ACHN (cell line): ENCODE data around the gene TPGS1.

ENCODE experiments used
- DNase-seq: peaks from one replicate; pipeline ENCODE4 v3.0.0-alpha.2; 2015
- in situ Hi-C: cut with HindIII; loops from 2 replicates; pipeline ENCODE4 v1.10.0; 2017; ENCODE audit warnings: low sequenced_read_pairs, low pct_ligation_motif_present, low pct_unique_long_range_greater_than_20kb

TPGS1 gene, protein sequence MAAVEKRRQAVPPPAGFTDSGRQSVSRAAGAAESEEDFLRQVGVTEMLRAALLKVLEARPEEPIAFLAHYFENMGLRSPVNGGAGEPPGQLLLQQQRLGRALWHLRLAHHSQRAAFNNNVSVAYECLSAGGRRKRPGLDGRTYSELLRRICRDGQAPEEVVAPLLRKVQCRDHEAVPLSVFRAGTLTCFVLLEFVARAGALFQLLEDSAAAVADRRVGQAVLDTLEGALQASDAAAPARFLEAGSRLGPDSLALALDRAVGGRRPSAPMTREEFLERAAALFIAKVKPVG

DNA sequence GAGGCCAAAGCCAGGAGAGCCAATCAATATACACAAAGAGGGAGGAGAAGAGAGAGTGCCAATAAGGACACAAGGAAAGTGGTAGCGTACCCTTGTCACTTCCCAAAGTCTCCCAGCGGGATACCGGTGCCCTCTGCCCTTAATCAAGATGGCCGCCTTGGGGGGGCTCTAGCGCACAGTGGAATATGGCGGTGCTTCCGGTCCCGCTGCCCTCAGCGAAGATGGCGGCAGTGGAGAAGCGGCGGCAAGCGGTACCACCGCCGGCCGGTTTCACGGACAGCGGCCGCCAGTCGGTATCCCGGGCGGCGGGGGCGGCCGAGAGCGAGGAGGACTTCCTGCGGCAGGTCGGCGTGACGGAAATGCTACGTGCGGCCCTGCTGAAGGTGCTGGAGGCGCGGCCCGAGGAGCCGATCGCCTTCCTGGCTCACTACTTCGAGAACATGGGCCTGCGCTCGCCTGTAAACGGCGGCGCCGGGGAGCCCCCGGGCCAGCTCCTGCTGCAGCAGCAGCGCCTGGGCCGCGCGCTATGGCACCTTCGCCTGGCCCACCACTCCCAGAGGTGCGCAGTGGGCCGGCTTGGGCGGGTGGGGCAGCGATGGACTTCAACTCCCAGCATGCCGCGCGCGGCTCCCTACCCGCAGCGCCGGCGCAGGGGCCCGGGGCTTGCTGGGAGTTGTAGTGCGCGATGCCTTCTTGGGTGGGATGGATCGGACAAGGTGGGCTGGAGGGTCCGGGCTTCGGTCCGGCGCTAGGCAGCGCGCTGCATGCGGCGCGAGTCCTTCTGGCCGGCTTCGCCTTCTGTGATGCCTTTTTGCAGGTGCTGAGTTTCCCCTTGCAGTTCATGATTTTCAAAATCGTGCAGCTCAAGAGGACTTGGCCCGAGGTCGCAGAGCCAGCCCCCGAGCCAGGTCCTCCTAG is at the start of gene TPGS1:
TPGS1 (plus strand) TSS at position 212 of the 918 bp plus-strand sequence; CDS start at position 222, 10 bp downstream.
- in situ Hi-C loops: no loop called here
- DNase-seq: peak; percentile 66

DNA sequence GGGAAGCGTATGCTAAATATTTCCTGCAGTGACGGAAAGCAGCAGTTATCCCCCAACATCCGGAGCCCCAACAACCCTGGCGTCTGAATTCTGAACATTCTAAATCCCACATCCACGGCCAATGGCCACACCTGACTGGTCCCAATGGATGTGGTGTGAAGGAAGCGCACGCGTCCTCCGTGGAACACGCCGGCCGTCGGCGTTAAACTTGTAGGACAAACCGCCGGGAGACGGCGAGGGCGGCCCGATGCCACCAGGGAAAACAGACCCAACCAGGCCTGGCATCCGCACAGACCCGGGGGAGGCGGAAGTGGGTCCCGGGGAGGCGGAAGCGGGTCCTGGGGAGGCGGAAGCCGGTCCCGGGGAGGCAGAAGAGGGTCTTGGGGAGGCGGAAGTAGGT is 49.7 kb upstream of the TPGS1 start:
- in situ Hi-C loops: no loop called here
- DNase-seq: no peak

DNA sequence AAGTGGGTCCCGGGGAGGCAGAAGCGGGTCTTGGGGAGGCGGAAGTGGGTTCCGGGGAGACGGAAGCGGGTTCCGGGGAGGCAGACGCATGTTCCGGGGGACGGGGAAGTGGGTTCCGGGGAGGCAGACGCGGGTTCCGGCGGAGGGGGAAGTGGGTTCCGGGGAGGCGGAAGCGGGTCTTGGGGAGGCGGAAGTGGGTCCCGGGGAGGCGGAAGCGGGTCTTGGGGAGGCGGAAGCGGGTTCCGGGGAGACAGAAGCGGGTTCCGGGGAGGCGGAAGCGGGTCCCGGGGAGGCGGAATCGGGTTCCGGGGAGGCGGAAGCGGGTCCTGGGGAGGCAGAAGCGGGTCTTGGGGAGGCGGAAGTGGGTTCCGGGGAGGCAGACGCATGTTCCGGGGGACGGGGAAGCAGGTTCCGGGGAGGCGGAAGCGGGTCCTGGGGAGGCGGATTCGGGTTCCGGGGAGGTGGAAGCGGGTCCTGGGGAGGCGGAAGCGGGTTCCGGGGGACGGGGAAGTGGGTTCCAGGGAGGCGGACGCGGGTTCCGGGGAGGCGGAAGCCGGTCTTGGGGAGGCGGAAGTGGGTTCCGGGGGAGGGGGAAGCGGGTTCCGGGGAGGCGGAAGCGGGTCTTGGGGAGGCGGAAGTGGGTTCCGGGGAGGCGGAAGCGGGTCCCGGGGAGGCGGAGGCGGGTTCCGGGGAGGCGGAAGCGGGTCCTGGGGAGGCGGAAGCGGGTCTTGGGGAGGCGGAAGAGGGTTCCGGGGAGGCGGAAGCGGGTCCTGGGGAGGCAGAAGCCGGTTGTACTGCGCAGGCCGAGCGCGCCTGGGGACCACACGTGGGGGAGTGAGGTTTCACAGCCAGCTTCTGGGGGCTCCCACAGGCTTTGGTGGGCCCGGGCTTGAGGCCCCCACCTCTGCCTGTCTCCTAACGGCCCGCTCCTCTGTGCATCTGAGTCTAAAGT is 48.9 kb upstream of the TPGS1 start:
- in situ Hi-C loops: no loop called here
- no peak for DNase-seq

DNA sequence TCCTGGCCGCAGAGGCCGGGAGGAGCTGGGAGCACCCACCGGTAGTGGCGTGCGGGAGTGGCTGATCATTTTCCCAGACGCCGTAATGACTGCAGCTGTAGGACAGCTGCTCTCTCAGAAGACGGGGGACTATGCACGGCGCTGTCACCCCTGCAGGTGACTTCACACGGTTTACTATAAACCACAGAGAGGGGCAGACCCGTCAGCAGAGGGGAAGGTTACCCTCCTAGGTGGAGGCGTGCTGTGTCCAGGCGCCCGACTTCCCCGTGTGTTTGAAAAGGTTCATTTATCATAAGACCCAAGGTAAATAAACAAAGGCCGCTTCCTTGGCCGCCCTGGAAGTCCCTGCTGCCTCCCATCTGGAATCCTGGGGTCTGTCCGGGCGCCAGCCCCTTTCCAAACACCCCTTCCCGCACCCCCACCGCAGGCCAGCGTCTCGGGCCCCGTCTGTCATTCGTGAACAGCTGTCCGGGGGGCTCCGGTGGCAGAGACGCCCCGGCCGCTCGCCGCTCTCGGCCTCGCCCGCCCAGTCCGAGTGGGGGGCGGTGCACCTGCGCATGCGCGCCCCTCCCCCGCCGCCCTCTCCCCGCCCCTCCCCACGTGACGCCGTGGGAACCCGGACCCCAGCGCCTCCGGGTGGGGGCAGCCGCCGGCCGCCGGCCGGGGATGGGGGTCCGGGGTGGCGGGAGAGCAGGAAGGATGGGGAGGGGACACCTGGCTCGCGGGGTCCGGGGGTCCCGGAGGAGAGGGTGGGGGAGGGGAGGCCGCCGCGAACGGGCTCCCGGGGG is 47.4 kb upstream of the TPGS1 start:
- in situ Hi-C loops: no loop called here

DNA sequence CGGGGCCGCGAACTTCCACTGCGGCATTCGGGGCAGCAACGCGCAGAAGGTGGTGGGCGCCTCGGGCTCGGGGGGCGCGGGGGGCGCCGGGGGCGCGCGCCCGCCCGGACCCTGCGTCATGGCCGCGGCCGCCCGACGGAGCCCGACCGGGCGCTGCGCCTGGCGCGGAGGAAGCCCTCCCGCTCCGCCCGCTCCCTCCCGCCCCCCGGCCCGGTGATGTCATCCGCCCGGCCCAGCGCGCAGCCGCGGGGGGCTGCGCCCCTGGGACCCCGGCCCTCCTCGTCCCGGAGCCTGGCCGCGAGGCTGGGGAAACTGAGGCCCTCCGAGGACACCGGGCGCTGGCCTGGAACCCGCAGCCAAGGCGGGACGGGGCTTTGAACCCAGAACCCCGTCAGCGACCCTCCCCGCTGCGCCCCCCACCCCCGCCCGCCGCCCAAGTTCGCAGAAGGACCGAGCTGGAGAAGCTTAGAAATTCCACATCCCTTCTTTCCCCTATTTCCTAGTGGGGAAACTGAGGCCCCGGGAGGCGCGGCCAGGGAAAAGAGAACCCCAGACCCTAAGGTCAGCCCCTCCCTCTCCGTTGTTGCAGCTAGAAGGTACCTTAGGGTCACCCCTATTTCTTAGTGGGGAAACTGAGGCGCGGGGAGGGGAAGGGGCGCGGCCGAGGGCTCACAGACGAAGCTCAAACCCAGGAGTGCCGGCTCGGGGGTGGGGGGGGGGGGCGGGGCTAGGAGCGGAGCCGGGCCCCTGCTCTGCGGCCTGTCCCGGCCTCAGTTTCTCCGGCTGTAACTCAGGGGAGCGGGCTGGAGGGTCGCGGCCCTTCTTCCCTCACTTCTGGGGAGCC is 46.2 kb upstream of the TPGS1 start, which contains the start of gene SHC2:
SHC2 (minus strand) TSS at position 157 of the 844 bp plus-strand sequence; CDS start at position 120, 37 bp downstream.
- in situ Hi-C loops: no loop called here
- DNase-seq: no peak

More for the DNA sequence above, 47.4 kb upstream of the TPGS1 start:
- DNase-seq: no peak

DNA sequence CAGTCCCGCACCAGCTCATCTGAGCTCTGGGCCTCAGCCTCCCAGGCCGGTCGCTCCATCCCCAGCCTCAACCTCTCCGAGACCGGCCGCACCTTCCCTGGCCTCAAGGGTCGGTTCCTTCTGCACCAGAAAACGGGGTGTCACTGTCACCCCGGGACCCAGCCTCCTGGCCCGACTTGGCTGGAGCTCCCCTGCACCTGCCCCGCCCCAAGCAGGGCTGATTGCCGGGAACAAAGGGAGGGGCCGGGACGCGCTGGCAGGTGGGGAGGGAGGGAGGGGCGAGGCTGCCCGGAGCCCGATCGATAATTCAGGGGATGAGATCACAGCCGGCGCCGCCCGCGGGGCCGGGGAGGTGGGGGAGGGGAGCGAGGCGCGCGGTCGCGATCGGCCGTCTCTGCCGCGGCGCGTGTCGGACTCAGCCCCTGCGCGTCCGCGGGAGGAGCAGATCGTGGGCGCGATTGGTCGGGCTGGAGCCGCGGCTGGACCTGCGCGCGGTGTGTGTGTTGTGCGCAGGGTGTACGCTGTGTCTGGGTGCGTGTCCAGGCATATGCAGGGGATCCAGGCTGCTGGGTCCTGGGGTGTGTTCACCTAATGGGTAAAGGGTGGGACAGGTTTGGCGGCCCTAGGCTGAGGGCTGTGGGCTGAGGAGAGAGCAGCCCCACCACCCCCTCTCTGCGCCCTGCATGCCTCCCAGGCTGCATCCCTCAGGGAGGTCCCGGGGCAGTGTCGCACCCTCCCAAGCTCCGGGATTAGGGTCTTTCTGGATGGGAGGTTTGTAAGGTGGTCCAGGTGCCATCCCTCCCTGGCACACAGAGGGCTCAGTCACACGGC is 45.4 kb upstream of the TPGS1 start:
- no peak for DNase-seq
- in situ Hi-C loops: no loop called here

DNA sequence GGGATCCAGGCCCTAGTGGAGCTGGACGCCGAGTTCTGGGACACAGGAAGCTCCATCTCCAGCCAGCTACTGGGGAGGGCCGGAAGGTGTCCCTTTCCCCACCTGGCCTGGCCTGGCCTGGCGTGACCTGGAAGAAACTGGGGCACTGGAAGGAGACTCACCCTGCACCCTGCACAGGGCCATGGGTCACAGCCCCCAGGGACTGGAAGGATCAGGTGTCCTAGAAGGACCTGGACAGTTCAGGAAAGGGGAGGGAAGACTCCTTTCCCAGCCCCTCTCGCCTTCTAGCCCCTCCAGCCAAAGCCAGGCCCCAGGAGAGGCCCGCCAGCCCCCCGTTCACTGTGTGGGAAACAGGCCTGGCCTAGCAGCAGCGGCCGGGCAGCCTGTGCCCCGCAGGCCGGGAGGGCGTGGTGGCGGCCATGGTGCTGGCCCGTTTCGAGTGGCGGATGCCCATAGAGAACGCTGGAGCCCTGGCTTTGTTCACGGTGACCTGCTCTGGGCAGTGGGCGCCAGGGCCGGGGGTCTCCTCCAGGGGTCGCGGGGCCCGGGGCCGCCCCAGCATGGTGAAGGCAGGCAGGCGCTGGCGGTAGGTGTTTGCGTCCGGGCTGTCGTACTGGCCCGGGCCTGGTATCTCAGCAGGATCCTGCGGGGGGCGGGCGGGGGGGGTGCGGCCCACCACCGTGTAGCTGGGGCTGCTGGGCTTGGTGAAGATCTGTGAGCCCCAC is 43.7 kb upstream of the TPGS1 start:
- no peak for DNase-seq
- in situ Hi-C loops: no loop called here

DNA sequence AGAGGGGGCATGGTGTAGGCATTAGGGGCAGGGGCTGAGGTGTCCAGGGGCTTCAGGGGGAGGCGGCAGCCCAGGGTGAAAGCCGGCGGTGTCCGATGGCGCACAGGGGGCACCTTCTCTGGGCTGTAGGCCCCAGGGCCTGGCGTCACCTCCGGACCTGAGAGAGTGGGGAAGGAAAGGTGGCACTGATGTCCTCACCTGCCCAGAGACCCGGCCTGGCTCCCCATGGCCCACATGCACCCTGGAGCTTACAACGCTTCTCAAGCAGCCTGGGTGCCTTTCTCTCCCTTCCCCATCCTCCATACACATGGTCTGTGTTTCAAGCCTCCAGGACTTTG is 43.1 kb upstream of the TPGS1 start:
- in situ Hi-C loops: no loop called here
- DNase-seq: no peak

DNA sequence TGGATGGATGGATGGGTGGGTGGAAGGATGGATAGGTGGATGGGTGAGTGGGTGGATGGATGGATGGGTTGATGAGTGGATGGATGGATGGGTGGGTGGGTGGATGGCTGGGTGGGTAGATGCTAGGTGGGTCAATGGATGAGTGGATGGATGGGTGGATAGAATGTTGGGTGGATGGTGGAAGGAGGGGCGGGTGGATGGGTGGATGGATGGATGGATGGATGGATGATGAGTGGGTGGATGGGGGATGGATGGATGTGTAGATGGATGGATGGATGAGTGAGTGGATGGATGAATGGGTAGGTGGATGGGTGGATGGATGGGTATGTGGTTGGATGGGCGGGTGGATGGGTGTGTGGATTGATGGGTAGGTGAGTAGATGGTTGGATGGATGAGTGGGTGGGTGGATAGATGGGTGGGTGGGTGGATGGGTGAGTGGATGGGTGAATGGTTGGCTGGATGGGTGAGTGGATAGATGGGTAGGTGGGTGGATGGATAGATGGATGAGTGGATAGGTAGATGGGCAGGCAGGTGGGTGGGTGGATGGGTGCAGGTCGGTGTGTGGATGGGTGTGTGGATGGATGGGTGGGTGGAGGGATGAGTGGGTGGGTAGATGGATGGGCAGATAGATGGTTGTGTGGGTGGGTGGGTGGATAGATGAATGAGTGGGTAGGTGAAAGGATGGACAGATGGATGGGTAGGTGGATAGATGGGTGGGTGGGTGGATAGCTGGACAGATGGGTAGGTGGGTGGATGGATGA is 42.1 kb upstream of the TPGS1 start:
- no peak for DNase-seq
- in situ Hi-C loops: no loop called here

DNA sequence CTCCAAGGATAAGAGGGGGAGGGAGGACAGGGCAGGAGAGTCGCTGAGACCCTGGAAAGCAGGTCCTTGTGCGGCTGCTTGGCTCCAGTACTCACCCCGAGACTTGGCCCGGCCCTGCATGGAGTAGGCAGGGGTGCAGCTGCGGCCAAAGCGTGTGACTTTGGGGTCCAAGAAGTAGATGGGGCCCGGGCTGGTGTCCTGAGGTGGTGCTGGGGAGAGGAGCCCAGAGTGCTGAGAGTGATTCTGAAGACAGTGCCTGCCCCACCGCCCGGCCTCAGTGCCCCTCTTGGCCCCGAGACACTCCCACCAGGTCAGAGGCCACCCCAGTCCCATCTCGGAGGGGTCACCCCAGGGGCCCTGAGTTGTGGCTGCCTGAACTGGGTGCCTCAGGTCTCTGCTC is 39.7 kb upstream of the TPGS1 start:
- no peak for DNase-seq
- in situ Hi-C loops: no loop called here

DNA sequence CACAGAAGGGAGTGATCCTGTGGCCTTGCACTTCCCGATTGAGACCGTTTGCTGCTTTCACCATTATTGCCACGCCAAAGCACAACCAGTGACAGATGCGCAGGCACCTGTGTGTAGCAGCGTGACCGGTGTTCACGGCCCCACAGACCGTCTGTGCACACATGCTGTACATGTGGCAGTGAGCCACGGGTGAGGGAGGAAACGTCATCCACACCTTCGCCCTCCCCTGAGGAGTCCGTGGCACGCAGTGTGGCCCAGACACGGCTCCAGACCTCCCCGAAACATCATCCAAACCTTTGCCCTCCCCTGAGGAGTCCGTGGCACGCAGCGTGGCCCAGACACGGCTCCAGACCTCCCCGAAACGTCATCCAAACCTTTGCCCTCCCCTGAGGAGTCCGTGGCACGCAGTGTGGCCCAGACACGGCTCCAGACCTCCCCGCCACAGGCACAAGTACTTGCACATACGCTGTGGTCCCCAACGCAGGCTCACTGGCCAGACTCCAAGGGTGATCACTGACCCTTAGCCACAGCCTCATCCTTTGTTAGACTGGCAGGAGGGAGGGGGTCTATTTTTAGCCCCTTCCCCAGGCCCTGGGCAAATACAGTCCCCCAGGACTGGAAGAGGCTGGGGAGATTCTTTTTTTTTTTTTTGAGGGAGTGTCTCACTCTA is 38.6 kb upstream of the TPGS1 start:
- in situ Hi-C loops: no loop called here
- no peak for DNase-seq

DNA sequence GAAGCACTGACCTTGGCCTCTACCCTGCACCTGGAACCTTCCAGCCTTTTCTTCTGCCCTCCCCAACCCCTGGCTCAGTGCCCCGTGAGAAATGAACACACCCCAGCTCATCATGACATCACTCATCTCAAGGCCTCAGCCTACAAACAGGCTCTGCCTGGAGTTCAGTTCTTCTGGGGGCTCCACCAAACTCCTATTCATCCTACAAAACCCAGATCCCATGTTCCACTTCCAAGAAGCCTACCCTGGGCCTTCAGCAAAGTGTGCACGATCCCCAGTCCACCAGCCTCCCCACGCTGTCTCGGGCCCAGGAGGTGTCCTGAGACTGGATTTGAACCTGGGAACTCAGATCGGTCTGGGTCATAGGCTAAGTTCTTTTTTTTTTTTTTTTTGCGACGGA is 37.5 kb upstream of the TPGS1 start:
- no peak for DNase-seq
- in situ Hi-C loops: no loop called here

DNA sequence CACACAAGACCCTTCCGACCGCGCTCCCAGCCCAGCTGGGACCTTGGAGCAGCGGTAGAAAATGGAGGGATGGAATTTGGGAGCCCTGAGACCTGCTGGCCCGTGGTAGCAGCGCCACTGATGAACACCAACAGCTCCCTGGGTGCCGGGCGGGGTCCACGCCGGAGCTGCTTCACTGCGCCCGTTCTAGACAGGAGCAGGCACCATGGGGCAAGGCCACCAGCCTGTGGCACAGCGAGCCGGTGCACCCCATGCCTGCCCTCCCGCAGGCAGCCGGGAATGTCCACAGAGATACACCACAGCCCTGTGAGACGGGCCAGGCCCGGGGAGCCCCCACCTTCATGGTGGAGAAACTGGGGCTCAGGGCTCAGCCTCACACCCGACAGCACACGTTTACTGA is 36.6 kb upstream of the TPGS1 start:
- DNase-seq: no peak
- in situ Hi-C loops: no loop called here

DNA sequence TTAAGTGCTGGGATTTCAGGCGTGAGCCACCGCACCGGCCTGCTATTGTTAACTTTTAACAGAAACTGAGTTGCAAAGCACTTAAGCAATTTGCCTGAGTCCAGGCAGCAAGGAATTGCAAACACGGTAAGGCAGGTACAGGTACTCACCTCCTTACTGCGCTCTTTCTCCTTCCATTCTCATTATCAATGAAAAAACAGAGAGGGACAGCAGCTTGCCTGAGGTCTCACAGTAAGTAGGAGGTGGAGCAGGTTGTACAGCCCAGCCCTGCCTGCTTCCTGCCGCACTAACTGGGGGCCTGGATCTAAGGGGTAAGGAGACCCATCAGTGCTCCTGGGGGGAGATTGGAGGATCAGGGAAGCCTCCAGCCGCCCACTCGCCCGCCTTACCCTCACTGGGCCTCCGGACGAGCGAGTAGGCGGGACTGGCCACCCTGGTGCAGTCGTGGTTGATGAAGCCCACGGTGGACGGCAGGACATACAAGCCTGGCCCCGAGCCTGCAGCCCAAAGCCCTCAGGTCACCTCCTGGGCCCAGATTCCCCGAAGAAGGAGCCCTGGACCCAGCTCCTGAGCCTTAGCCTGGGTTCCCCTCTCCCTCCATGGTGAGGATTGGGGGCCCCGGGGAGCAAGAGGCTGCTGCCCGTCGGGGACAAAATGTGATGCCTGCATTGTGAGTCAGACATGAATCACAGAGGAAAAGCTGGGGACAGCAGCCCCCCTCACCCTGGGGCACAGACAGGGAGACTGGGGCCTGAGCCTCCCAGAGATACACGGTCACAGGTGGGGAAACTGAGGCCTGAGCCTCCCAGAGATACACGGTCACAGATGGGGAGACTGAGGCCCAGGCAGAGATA is 35.1 kb upstream of the TPGS1 start:
- peak; percentile 8 for DNase-seq
- in situ Hi-C loops: no loop called here
